ENCODE data around the gene TAF6. TPM values are rescaled to one million over a fixed set of nuclear protein-coding genes. Genes with fewer than 3 reads are reported as not detected.

TAF6 gene
- total and polyA plus RNA-seq, 9 of the 15 experiments (the other 6 are each of a cell fraction or from before 2014, with no cell fraction given) = 0.78 to 78.7 (median 21.3) TPM

- peak; percentile 76 to 96 (median 85); a peak in 5 of 6 replicates for TF ChIP-seq ZBTB11 (CRISPR knock-in tag; IDR thresholded peaks at IDR 0.05)
- peak; percentile 95 for TF ChIP-seq SNIP1 (IDR thresholded peaks at IDR 0.05; ENCODE audit: low read depth)
- TF ChIP-seq GMEB1 (CRISPR knock-in tag; IDR thresholded peaks at IDR 0.05) = peak; percentile 69
- TF ChIP-seq NR2C2 (CRISPR knock-in tag; IDR thresholded peaks at IDR 0.05) = peak; percentile 100
- TF ChIP-seq NR2C2 (tag; IDR thresholded peaks at IDR 0.05) = peak; percentile 100
- TF ChIP-seq NEUROD1 (IDR thresholded peaks at IDR 0.05; ENCODE audit: borderline replicate concordance, low read depth, low read length, partially characterized antibody) = peak; percentile 89
- TF ChIP-seq USF1 (CRISPR knock-in tag; IDR thresholded peaks at IDR 0.05) = peak; percentile 65
- peak; percentile 83 for TF ChIP-seq ZBTB33 (CRISPR knock-in tag; IDR thresholded peaks at IDR 0.05)
- TF ChIP-seq MAFG (tag; conservative IDR thresholded peaks at IDR 0.05) = peak; percentile 99
- peak; percentile 77 for TF ChIP-seq NR1H2 (CRISPR knock-in tag; IDR thresholded peaks at IDR 0.05)
- TF ChIP-seq ZKSCAN1 (IDR thresholded peaks at IDR 0.05; ENCODE audit: low read depth, low read length) = peak; percentile 75
- TF ChIP-seq RBFOX2 (IDR thresholded peaks at IDR 0.05; ENCODE audit: low read depth, low read length) = peak; percentile 96
- peak; percentile 82 for TF ChIP-seq TAF1 (IDR thresholded peaks at IDR 0.05; ENCODE audit: control insufficient read depth, extremely low read depth, insufficient read depth, low read length, severe bottlenecking)
- peak; percentile 54; the same call in 1 of the 2 replicates for TF ChIP-seq ARID1B (IDR thresholded peaks at IDR 0.05)
- TF ChIP-seq ESRRB (CRISPR knock-in tag; IDR thresholded peaks at IDR 0.05; ENCODE audit: borderline replicate concordance) = 0 out of 2 replicates have a peak, but pooled peaks have one; percentile 53
- TF ChIP-seq ZBTB2 (IDR thresholded peaks at IDR 0.05) = peak; percentile 33; the same call in 1 of the 2 replicates
- TF ChIP-seq ETV5 (CRISPR knock-in tag; IDR thresholded peaks at IDR 0.05; ENCODE audit: low read depth) = peak; percentile 88
- TF ChIP-seq SETDB1 (IDR thresholded peaks at IDR 0.05; ENCODE audit: low read length) = peak; percentile 72
These were observed 37.5 kb downstream of the TAF6 start, which contains the start of gene ZNF3 (continued) for GRCh38 chr7:100081535-100082102.

All from K562 (cell line).